Activated CD8-positive, alpha-beta memory T cell treated with anti-CD3 and anti-CD28 coated beads, Interleukin-2, amount 50 U/mL, for 48 hours (primary cell): ENCODE data around the gene DAPK1.

ENCODE experiments used
- DNase-seq: peaks from one replicate; pipeline ENCODE4 v3.0.0-alpha.2; 2020

DAPK1 gene

DNA sequence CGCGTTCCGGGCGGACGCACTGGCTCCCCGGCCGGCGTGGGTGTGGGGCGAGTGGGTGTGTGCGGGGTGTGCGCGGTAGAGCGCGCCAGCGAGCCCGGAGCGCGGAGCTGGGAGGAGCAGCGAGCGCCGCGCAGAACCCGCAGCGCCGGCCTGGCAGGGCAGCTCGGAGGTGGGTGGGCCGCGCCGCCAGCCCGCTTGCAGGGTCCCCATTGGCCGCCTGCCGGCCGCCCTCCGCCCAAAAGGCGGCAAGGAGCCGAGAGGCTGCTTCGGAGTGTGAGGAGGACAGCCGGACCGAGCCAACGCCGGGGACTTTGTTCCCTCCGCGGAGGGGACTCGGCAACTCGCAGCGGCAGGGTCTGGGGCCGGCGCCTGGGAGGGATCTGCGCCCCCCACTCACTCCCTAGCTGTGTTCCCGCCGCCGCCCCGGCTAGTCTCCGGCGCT lies at the start of gene DAPK1:
DAPK1 (plus strand) TSS at position 264 of the 442 bp plus-strand sequence. CDS start 1,211 bp downstream, outside the sequence.
- DNase-seq = peak; percentile 61

- no peak for DNase-seq
Measured at GRCh38 chr9:87451149-87451548, 46.5 kb upstream of the DAPK1 start.

GRCh38 chr9:87455407-87455806 lies 42.3 kb upstream of the DAPK1 start:
- no peak for DNase-seq

GRCh38 chr9:87461256-87461655 lies 36.4 kb upstream of the DAPK1 start:
- no peak for DNase-seq

DNA sequence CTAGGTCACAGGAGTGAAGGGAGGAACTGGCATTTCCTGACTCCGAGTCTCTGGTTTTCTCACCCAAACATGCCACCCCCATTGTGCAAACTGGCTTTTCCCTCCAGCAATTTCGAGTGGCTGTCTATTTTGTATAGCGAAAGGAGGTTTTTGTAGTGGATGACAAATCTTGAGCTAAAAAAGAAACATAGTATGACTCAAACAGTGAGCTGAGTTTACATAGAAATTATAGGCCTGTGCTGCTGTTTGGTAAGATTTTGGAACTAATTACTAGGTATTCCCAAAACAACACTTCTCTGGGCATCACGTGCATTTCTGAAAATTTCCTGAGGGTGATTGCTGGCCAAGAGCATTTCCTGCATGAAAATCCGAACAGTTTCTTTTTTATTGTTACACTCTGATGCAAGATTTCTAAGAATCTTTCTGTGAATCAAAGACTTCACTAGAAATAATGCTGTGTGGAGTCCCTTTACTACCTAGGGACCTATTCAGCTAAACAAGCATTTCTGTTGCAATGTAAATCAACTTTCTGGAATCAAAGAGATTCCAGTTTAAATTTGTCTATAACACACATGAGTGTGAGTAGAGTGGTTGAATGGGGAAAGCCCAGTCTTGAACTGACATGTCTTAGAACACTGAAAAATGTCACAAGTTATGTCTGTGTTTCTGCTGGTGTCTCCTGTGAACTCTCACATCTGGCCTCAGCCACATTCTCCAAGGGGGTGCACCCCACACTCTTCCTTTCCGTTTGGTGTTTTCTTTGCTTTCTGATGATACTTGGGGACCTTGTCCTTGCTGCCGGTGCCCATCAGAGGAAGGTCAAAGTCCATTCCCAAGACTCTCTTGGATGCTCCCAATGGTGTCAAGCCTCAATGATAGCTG lies 33.3 kb upstream of the DAPK1 start:
- DNase-seq = peak; percentile 53

GRCh38 chr9:87464992-87465378 lies 32.7 kb upstream of the DAPK1 start:
- DNase-seq = no peak

DNA sequence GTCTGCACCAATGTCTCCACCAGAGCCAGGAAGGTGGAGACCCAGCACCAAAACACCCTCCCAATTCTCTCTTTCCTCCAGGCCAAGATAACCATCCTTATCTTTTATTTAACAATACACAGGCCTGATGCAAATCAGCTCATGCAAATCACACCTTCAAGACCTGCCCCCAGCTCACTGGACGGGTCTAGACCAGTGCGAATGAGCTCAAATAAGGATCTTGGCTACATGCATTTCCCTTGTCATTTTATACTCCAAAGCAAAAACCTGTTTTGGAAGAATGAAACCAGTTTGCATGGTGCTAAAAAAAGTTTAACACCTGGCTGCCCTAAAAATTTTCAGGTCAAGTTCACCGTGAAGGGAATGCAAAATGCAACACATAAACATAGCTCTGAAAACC lies 31.9 kb upstream of the DAPK1 start:
- DNase-seq = no peak

DNA sequence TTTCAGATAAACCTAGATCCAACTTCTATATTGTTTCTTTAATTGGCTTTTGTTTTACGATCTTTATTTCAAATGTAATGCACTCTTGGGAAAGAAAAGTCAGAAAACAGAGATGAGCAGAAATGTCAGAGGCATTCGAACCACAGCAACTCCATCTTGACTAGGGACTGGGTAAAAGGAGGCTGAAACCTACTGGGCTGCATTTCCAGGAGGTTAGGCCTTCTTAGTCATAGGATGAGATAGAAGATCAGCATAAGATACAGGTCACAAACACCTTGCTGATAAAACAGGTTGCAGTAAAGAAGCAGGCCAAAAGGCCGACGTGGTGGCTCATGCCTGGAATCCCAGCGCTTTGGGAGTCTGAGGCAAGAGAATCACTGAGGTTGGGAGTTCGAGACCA lies 30.5 kb upstream of the DAPK1 start:
- DNase-seq = no peak

DNA sequence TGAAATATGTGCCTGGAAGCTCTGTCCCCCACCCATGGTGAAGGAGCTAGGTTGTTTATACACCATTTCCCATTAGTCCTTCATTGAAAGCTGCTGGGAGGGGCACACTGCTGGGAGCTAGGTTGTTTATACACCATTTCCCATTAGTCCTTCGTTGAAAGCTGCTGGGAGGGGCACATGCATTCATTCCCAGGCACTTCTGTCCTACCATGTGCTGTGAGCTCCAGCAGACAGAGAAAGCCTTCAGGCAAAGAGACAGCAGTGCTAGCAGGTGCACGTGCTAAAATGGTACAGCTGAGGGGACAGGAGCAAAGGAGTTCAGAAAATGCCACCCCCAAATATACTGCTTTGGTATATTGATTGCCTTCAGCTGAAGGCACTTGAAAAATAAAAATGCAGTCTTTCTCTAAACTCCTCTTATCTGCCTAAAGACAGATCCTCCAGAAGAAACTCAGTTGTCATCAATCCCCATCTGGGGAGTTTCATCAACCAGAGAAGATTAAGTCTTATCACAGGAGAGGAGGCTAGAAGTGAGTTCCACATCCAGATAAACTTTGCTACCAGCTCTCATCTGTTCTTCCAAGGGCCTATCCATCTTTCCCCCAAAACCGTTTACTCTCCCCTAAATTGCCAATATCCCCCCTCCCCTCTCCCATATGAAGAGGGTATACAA lies 27.7 kb upstream of the DAPK1 start:
- no peak for DNase-seq

- no peak for DNase-seq
Measured at GRCh38 chr9:87471746-87472145, 25.9 kb upstream of the DAPK1 start.

- no peak for DNase-seq
Measured at GRCh38 chr9:87475463-87475862, 22.2 kb upstream of the DAPK1 start.

DNA sequence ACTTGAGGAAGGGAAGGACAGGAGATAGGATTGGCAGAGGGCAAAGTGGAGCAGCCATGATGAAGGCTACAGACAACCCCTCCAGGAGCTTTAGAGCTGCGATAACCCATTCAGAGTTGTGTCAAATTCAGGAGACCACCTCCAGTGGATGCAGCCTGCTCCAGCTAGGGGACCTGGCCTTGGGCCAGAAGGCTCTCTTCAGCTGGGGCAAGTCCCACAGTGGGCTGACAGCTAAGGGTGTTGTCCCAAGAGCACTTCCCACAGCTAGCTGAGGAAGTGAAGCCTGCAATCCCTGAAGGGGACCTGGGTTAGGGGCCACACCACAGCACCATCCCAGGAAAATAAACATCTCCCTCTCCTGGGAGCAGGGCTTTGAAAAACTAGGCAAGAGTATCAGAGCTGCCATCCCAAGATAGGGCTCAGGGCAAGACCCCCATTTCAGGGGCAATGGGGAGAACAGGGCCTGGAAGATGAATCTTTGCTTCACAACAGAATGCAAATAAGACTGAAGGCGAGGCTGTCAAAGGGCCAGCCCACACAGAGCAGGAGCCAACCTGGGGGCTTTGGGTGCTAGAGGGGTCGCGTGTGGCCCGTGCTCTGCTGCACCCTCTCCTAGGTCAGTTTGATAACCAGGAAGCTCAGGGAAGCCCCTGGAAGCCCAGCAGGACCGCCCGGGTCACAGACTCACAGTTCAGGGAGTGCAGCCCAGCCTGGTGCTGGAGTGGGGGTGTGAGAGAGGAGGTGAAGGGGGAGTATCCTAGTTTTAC lies 19.3 kb upstream of the DAPK1 start:
- DNase-seq = no peak

DNA sequence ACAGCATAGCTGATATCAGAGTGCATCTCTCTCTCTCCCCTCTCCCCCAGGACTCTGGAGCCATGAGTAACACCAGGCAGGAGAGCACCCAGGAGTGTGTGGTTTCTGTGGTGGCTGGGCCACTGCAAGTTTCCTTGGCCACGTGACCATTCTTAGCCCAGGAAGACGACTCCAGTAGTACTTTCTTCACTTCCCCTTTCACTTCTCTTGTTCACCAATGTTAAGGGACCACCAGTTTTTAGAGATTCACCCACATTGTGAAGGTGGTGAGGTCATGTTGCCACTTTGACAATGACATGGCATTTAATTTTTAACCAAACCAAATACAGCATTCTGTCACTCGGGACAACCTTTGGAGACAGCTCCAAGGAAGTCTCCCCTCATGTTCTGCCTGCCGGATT lies 17.9 kb upstream of the DAPK1 start:
- DNase-seq = no peak

DNA sequence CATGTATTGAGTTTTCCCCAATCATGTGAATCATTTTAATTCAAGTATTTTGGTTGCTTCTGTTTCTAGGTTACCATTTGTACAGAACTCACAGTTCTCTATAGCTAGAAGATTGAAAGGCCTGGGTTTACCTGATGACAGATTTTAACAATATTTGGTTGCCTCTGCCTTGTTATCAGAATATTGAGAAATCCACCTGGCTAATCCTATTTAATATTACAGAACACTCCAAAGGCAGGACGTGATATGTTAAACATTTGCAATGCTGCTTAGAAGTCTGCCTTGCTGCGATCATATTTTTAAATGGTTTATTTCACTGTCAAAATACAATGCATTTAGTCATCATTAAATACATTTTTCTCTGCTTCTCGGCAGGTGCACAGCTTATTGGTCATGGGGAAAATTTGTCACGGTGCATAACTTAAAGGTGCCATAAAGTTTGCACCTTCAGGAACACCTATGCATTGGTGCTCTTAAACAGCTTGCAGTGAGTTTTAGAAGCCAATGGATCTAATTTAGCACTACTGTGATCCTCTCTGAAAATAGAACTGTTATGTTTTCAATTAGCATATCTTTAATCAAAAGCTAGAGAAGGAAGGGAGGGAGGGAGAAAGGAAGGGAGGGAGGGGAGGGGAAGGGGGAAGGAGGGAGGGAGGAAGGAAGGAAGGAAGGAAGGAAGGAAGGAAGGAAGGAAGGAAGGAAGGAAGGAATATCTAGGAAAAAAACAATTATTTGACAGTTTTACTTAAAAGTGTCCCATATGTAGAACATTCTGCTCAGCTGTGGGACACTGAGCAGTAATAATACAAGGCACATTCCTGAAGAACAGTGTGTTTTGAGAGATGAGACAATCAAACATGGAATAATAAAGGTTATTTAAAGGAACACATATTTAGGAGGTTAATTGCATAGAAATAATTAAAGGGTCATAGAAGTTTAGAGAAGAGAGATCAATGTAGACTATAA lies 15.5 kb upstream of the DAPK1 start:
- DNase-seq = no peak

- DNase-seq = no peak
Measured at GRCh38 chr9:87490225-87490624, 7.4 kb upstream of the DAPK1 start.

DNA sequence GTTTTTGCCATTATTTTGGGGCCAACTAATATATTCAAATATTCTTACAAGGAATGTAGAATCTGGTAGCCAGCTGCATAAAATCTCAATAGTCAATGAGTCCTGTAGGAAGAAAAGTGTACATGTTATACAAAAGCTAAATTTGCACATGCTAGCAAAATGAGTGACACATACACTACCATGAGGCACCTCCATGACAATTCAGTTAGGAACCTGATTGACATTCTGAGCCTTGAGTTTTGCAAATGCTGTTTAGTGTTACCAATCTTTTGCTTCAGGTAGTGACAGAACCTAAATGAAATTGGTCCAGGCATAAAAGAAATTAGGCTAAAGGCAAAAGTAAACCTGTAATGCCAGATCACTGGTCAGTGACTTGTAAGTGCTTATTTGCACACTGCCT lies 6.8 kb upstream of the DAPK1 start:
- DNase-seq = no peak

DNA sequence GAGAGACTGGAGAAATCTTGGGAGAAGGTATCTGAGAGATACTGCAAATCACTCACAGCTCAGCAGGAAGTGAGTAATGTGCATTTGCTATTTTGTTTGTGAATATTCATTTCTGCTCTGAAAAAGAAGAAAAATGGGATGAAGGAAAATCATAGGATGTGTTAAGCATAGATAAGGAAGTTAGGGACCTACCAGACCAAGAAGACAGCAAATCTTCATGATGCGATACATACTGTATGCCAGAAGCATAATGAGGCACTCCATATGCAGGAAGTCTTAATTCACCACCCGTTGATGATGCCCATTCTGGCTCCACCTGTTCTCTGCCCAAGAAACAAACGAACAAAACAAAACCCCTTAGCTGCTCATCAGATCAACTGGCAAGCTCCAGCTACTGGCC lies 6.1 kb upstream of the DAPK1 start:
- DNase-seq = no peak

DNA sequence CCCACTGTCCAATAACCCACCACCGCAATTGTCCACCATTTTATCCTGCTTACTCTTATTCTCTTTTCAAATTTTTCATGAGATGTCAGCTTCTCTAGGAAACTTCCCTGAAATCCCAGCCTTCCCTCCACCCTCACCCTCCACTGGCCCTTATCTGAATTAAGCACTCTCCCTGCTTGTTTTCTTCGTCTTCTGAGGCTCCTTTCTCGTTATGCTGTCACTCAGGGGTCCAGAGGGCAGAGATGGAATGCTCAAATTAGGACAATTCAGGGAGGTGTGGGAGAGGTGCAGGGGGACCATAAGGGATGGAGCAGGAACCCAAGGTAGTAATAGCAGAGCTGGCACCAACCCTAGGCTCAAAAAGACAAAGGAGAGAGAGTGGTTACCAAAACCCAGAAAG lies 5.0 kb upstream of the DAPK1 start:
- DNase-seq = no peak

DNA sequence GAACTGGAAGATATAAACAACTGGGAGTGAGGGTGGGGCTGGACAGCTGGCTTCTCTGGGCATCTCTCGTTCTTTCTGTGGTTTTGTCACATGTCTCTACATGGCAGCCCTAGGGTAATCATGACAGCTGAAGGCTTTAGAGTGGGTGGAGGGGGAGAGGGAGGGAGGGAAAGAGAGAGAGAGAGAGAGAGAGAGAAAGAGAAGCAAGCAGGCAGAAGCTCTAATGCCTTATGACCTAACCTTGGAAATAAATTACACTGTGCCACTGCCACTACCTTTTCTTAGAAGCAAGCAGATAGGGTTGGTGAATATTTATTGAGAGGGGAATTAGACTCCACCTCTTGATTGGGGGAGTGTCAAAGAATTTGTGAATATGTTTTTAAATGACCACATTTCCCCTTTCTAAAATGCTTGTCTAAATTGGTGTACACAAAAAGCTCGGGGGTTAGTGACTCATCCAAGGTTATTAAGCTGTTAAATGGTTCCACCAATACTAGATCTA lies 2.6 kb upstream of the DAPK1 start:
- DNase-seq = no peak

DNA sequence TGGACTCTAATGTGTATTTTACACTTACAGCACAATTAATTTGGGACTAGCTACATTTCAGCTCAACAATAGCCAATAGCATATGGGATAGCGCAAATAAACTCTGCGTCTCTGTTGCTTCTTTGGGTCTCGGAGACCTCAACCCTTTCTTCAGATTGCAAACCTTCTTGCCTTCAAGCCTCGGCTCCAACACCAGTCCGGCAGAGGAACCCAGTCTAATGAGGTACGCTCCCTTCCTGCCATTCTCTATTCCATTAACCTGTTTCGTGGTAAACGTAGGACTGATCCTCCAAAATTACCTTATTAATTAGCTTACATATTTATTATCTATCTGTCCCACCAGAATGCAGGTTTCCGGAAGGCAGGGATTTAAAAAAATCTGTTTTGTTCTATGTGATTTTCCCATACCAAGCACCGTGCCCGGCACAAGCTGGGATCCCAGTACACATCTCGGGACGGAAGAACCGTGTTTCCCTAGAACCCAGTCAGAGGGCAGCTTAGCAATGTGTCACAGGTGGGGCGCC lies 525 bp upstream of the DAPK1 start:
- no peak for DNase-seq

- peak; percentile 60 for DNase-seq
Measured at GRCh38 chr9:87498046-87498810, 561 bp downstream of the DAPK1 start.
